ENCODE measurements around the gene CNTN4.

DNA sequence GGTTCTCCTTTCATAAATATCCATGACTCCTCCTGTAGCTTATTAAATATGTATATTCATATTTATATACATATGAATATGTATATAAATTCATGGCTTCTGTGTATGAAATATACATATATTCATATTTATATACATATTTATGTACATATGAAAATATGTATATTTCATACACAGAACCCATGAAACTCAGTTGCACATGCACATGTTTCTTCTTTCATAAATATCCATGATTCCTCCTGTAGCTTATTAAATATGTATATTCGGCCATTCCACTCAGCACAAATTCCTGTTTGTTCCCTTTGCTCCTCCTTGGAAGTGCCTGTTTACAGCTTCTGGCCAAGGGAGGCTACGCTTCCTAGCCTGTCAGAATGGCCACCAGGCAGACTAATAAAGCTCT lies 789.9 kb downstream of the CNTN4 start:
- TF ChIP-seq, protein P1, sequence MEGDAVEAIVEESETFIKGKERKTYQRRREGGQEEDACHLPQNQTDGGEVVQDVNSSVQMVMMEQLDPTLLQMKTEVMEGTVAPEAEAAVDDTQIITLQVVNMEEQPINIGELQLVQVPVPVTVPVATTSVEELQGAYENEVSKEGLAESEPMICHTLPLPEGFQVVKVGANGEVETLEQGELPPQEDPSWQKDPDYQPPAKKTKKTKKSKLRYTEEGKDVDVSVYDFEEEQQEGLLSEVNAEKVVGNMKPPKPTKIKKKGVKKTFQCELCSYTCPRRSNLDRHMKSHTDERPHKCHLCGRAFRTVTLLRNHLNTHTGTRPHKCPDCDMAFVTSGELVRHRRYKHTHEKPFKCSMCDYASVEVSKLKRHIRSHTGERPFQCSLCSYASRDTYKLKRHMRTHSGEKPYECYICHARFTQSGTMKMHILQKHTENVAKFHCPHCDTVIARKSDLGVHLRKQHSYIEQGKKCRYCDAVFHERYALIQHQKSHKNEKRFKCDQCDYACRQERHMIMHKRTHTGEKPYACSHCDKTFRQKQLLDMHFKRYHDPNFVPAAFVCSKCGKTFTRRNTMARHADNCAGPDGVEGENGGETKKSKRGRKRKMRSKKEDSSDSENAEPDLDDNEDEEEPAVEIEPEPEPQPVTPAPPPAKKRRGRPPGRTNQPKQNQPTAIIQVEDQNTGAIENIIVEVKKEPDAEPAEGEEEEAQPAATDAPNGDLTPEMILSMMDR (IDR thresholded peaks at IDR 0.05 in 8 of 11, conservative IDR thresholded peaks at IDR 0.05 in 3 of 11): no peak
- no peak for TF ChIP-seq POLR2AphosphoS5 (IDR thresholded peaks at IDR 0.05)
- no peak for TF ChIP-seq POLR2A (IDR thresholded peaks at IDR 0.05)

All from spleen (tissue), 7 donors.